Duodenal mucosa (tissue), 2 donors: Measurements from ENCODE around the gene SLC25A41.
"Not testable (repeated sequence)": the region's sequence is repeated elsewhere in the genome, so short reads cannot be mapped to it uniquely, and the experiment has no call there.

Experiments used
- H3K27ac ChIP-seq: one replicate; pipeline ENCODE4 v1.7.0; 2013; ENCODE audit warnings: low read depth, low read length
- H3K27me3 ChIP-seq, 2 donors: one replicate each; pipeline ENCODE4 v1.7.0; 2013; ENCODE audit warnings: low read length in 2 of 2, control low read depth in 1 of 2; ENCODE audit not compliant: insufficient read depth in 2 of 2, control insufficient read depth in 1 of 2
- H3K36me3 ChIP-seq, 2 donors: one replicate each; pipeline ENCODE4 v1.7.0; 2013; ENCODE audit warnings: low read length in 2 of 2, control low read depth in 1 of 2; ENCODE audit not compliant: insufficient read depth in 2 of 2, control insufficient read depth in 1 of 2
- H3K4me1 ChIP-seq, 2 donors: one replicate each; pipeline ENCODE4 v1.7.0; 2013; ENCODE audit warnings: low read length in 2 of 2, control low read depth in 1 of 2; ENCODE audit not compliant: insufficient read depth in 2 of 2, control insufficient read depth in 1 of 2
- H3K4me3 ChIP-seq, 2 donors: one replicate each; pipeline ENCODE4 v1.7.0; 2013; ENCODE audit warnings: low read length in 2 of 2, low read depth in 1 of 2
- H3K9ac ChIP-seq, 2 donors: one replicate each; pipeline ENCODE4 v1.7.0; 2013; ENCODE audit warnings: low read length in 2 of 2, low read depth in 1 of 2
- H3K9me3 ChIP-seq, 2 donors: one replicate each; pipeline ENCODE4 v1.7.0; 2013; ENCODE audit warnings: low read length in 2 of 2, control low read depth in 1 of 2; ENCODE audit not compliant: control insufficient read depth in 1 of 2

SLC25A41 gene

DNA sequence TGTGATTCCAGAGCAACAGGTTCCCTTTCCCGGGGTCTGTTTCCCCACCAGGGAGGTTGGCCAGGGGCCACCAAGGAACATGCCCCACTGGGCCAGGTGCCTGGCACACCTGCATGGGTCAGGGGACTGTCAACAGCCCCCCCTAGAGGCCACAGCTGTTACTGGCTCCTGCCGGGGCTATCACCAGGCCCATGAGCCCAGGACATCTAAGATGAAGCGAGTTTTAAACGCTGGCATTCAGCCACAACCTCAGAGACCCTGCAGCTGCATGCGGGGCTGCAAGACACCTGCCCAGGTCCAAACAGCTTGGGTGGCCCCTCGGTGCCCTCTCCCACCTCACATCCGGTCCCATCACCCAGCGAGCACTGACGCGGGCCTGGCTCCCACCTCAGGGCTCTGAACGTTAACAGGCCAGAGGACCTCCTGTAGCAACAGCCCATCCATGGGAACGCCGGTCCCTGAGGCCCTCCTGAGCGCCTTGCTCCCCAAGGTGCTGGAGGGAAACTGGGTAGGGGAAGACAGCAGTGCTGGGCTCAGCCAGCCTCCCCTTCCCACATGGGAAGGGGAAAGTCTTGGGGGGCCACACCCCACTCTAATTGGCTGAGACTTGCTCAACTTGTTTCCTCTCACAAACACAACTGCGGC is 21.0 kb downstream of the SLC25A41 start:
- H3K27ac ChIP-seq = no peak overlapping the region

DNA sequence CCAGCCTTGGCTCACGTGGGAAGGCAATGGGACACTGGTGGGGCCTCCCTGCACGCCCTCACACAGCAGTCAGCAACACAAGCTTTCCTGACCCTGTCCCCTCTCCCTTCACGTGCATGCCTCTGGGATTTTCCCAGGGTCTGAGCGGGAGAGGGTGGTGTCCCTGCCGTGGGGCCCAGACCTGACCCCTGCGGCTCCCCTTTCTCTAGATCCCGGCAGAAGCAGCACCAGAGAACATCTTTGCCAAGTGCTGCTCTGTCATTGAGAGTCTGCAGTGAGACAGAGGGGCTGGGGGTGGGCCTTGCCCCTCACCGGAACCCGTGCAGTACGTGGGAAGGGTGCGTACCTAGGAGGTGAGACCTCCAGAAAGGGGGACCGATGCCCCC is 21.5 kb downstream of the SLC25A41 start:
- H3K4me1 ChIP-seq = peaks cover 0 to 7% of the 10 kb centered on the region in 2 donors
- H3K4me3 ChIP-seq = no peak overlapping the region
- H3K27ac ChIP-seq = no peak overlapping the region
- H3K36me3 ChIP-seq = peaks cover 17 to 26% of the 10 kb centered on the region in 2 donors
- H3K27me3 ChIP-seq = no peaks in the 10 kb centered on the region
- no peaks in the 10 kb centered on the region for H3K9me3 ChIP-seq
- H3K9ac ChIP-seq = no peak overlapping the region

More for the DNA sequence above, 21.0 kb downstream of the SLC25A41 start:
- H3K36me3 ChIP-seq = peaks cover 22 to 31% of the 10 kb centered on the region in 2 donors
- H3K27me3 ChIP-seq = no peaks in the 10 kb centered on the region
- H3K4me3 ChIP-seq = no peak overlapping the region
- no peak overlapping the region for H3K9ac ChIP-seq
- H3K4me1 ChIP-seq = peaks cover 0 to 7% of the 10 kb centered on the region in 2 donors
- H3K9me3 ChIP-seq = no peaks in the 10 kb centered on the region

DNA sequence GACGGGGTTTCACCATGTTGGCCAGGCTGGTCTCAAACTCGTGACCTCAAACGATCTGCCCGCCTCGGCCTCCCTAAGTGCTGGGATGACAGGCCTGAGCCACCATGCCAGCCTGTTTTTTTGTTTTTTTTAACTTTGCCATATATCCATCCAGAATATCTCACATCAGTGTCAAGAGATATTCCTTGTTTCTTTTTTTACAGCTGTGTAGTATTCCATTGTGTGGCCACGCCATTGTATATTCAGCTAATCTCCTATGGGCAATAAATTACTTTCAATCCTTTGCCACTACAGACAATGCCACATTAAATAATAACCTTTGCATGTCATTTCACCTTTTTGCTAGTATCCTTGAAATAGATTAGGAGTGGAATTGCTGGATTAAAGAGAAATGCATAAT is 24.2 kb downstream of the SLC25A41 start:
- H3K9me3 ChIP-seq = no peaks in the 10 kb centered on the region
- H3K27me3 ChIP-seq = no peaks in the 10 kb centered on the region
- no peak overlapping the region for H3K4me3 ChIP-seq
- no peak overlapping the region for H3K27ac ChIP-seq
- H3K4me1 ChIP-seq = peaks cover 0 to 7% of the 10 kb centered on the region in 2 donors
- H3K36me3 ChIP-seq = peaks cover 0 to 4% of the 10 kb centered on the region in 2 donors
- no peak overlapping the region for H3K9ac ChIP-seq

DNA sequence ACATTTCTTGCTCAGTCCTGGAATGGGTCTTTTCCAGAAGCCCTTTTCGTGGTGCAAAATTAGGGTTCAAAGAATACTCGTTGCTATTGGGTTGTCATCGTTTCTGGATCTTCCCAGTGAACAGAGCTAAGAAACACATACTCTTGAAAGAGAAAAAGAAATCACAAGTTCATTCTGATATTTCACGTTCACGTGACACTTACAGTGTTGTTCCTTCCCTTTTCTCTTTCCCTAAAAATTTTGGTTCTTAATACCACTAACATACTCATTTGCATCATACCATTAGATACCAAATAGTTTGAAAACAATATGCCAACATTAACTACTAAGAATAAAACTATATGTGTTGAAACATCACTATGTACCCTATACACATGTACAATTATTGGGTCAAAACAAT is 27.2 kb downstream of the SLC25A41 start:
- Histone ChIP-seq H3K27ac (no peak overlapping the region), H3K4me3 (no peak overlapping the region), H3K27me3 (no peaks in the 10 kb centered on the region), H3K4me1 (peaks cover 0 to 4% of the 10 kb centered on the region in 2 donors), H3K9me3 (no peaks in the 10 kb centered on the region), H3K36me3 (no peaks in the 10 kb centered on the region), H3K9ac (no peak overlapping the region)

DNA sequence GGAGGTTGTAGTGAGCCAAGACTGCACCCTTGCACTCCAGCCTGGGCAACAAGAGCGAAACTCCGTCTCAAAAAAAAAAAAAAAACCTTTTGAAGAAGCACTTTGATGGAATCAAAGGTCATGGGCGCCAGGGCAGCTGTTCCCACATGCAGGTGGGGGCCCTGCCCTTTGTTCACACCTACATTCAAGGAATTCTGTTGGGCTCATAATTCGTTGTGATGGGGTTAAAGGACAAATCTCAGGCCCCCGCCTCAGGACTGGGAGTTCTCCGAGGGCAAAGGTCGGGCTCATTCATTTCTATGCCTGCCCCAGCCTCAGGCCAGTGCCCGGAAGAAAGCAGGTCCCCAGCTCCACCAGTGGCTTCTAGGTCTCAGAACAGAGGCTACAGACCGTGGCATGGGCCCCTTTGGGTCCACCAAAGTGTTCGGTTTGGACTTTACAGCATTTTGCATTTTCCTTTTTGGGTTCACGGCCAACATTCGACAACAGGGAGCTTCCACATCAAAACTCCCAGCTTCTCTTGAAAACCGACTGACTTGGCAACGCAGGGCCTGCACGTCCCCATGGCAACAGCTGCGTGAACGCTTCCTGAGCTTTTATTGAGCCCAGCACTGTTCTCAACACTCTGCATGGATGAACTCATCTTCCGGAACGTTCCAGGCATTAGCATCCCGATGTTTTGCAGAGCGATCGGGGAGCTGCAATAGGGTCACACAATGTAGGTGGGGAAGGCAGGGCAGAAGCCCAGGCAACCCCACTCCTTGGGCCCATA is 30.5 kb downstream of the SLC25A41 start:
- Histone ChIP-seq H3K36me3 (no peaks in the 10 kb centered on the region), H3K9me3 (no peaks in the 10 kb centered on the region), H3K9ac (peak overlapping the region; percentile 47 to 52), H3K27me3 (no peaks in the 10 kb centered on the region), H3K27ac (peak overlapping the region; percentile 23), H3K4me1 (peaks cover 0 to 4% of the 10 kb centered on the region in 2 donors), H3K4me3 (peak overlapping the region; percentile 43 to 55)

DNA sequence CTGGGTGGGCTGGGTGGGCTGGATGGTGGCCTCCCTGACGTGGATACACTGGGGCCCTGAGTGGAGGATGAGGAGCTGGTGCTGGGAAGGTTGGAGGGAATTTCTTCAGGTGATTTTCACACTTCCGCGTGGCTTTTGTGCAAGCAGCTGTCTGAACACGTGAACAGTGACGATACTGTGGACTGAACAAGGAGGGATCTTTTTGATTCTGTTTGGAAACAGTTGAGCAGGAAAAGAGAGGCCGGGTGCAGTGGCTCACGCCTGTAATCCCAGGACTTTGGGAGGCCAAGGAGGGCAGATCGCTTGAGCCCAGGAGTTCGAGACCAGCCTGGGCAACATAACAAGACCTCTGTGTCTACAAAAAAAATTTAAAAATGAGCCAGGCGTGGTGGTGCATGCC is 31.5 kb downstream of the SLC25A41 start:
- Histone ChIP-seq H3K27ac (peak overlapping the region; percentile 36), H3K36me3 (no peaks in the 10 kb centered on the region), H3K4me3 (peak overlapping the region; percentile 21 to 43)

DNA sequence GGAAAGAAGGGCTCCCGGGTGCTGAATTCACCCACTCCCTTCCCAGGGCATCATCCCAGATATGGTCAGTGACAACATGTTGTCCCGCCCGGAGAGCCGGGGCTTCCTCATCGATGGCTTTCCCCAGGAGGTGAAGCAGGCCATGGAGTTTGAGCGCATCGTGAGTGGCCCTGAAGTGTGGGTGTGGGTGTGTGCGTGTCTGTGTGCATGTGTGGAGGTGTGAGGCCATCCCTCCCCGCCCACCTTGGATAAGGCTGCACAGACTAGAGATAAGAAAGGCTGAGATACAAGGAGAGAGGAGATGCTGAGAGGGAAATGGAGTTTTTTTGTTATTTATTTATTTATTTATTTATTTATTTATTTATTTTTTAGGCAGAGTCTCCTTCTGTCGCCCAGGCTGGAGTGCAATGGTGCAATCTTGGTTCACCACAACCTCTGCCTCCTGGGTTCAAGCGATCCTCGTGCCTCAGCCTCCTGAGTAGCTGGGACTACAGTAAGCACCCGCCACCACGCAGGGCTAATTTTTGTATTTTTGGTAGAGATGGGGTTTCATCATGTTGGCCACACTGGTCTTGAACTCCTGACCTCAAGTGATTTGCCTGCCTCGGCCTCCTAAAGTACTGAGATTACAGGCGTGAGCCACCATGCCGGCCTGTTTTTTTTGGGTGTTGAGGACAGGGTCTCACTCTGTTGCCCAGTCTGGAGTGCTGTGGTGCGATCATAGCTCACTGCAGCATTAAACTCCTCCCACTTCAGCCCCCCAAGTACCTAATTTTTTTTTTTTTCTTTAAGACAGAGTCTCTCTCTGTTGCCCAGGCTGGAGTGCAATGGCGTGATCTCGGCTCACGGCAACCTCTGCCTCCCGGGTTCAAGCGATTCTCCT is 33.3 kb downstream of the SLC25A41 start:
- not testable (repeated sequence) for H3K9me3 ChIP-seq, H3K27me3 ChIP-seq

More for the DNA sequence above, 31.5 kb downstream of the SLC25A41 start:
- H3K9ac ChIP-seq = no peak overlapping the region
- H3K4me1 ChIP-seq = peaks cover 0 to 4% of the 10 kb centered on the region in 2 donors
- H3K27me3 ChIP-seq = no peaks in the 10 kb centered on the region
- no peaks in the 10 kb centered on the region for H3K9me3 ChIP-seq

DNA sequence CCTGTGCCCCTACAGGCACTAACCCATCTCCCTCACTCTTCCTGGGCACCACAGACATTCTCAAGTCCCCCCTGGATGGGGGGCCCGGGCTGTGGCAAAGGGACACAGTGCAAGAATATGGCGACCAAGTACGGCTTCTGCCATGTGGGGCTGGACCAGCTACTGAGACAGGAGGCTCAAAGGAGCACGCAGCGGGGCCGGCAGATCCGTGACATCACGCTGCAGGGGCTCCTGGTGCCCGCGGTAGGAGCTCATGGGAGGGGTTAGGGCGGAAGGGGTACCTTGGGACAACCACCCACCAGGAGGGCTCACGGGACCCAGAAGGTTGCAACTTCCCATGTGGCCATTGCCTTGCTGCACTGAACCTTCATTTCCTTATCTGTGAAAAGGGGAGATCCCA is 37.3 kb downstream of the SLC25A41 start:
- H3K36me3 ChIP-seq = no peaks in the 10 kb centered on the region
- no peaks in the 10 kb centered on the region for H3K27me3 ChIP-seq
- H3K9ac ChIP-seq = no peak overlapping the region
- no peaks in the 10 kb centered on the region for H3K9me3 ChIP-seq
- peaks cover 10 to 13% of the 10 kb centered on the region in 2 donors for H3K4me1 ChIP-seq
- H3K27ac ChIP-seq = no peak overlapping the region
- H3K4me3 ChIP-seq = no peak overlapping the region

More for the DNA sequence above, 33.3 kb downstream of the SLC25A41 start:
- H3K36me3 ChIP-seq, H3K4me3 ChIP-seq, H3K4me1 ChIP-seq, H3K9ac ChIP-seq, H3K27ac ChIP-seq: not testable (repeated sequence)

DNA sequence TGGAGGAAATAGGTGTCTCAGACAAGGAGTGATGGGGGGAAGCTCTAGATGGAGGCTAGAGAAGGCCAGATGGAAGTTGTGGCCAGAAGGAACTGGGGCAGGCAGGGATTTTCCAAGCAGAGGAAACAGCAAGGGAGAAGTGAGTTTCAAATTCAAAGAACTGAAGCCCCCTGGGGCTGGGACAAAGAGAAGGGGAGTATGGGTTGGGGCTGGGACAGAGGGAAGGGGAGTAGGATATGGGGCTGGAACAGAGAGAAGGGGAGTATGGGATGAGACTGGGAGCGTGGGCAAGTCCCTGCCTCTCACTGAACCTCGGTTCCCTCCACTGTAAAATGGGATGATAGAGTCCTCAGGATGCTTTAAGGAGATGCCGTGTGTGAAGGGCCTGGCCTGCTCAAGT is 38.7 kb downstream of the SLC25A41 start:
- H3K27me3 ChIP-seq = no peaks in the 10 kb centered on the region
- H3K4me3 ChIP-seq = no peak overlapping the region
- H3K4me1 ChIP-seq = peaks cover 10 to 13% of the 10 kb centered on the region in 2 donors
- H3K36me3 ChIP-seq = peaks cover 0 to 6% of the 10 kb centered on the region in 2 donors
- no peak overlapping the region for H3K9ac ChIP-seq
- no peaks in the 10 kb centered on the region for H3K9me3 ChIP-seq
- no peak overlapping the region for H3K27ac ChIP-seq
